Mesenchymal stem cell (in vitro differentiated cells and primary cell): ENCODE data around the gene SPATA9.

ENCODE experiments used
- DNase-seq: peaks from one replicate; pipeline ENCODE4 v3.0.0-alpha.2; 2013
- H2AFZ ChIP-seq: one replicate; pipeline ENCODE4 v1.6.1; 2013; ENCODE audit warnings: low read depth, mild to moderate bottlenecking, control low read depth, inconsistent platforms, low read length, moderate library complexity
- H2AK5ac ChIP-seq: 2 replicates; pipeline ENCODE4 v1.6.1; 2013; ENCODE audit warnings: low read length, moderate library complexity, mild to moderate bottlenecking, inconsistent platforms; ENCODE audit not compliant: severe bottlenecking
- H2BK120ac ChIP-seq: one replicate; pipeline ENCODE4 v1.6.1; 2013; ENCODE audit warnings: low read depth, mild to moderate bottlenecking, inconsistent platforms, low read length, moderate library complexity
- H2BK12ac ChIP-seq, 2 experiments: one replicate each; pipeline ENCODE4 v1.6.1; 2013; ENCODE audit warnings: inconsistent platforms in 2 of 2, low read length in 2 of 2, mild to moderate bottlenecking in 2 of 2, moderate library complexity in 2 of 2, control low read depth in 1 of 2
- H2BK15ac ChIP-seq: one replicate; pipeline ENCODE4 v1.6.1; 2013; ENCODE audit warnings: mild to moderate bottlenecking, low read depth, inconsistent platforms; ENCODE audit not compliant: poor library complexity, severe bottlenecking
- H2BK5ac ChIP-seq: 2 replicates; pipeline ENCODE4 v1.6.1; 2013; ENCODE audit warnings: low read depth, mild to moderate bottlenecking, low read length, control low read depth, inconsistent platforms; ENCODE audit not compliant: poor library complexity, severe bottlenecking
- H3K14ac ChIP-seq, 2 experiments: one replicate each; pipeline ENCODE4 v1.6.1; 2013; ENCODE audit warnings: inconsistent platforms in 2 of 2, low read length in 2 of 2, control low read depth in 1 of 2, mild to moderate bottlenecking in 1 of 2, moderate library complexity in 1 of 2
- H3K18ac ChIP-seq, 2 experiments: one replicate each; pipeline ENCODE4 v1.6.1; 2013; ENCODE audit warnings: inconsistent platforms in 2 of 2, low read length in 2 of 2, control low read depth in 1 of 2, low read depth in 1 of 2, mild to moderate bottlenecking in 1 of 2
- H3K23ac ChIP-seq, 2 experiments: one replicate each; pipeline ENCODE4 v1.6.1; 2013; ENCODE audit warnings: inconsistent platforms in 2 of 2, low read length in 2 of 2, mild to moderate bottlenecking in 2 of 2, moderate library complexity in 2 of 2, control low read depth in 1 of 2
- H3K27ac ChIP-seq: 2 replicates; pipeline ENCODE4 v1.5.1; 2013; ENCODE audit warnings: mild to moderate bottlenecking, moderate library complexity, low read length, control low read depth, inconsistent platforms; ENCODE audit not compliant: poor library complexity, severe bottlenecking
- H3K27me3 ChIP-seq, 2 experiments: 2 replicates each; pipeline versions ENCODE4 v1.6.1 to v1.7.0; 2013; ENCODE audit warnings: low read length in 2 of 2, mild to moderate bottlenecking in 2 of 2, moderate library complexity in 2 of 2, control low read depth in 1 of 2, inconsistent platforms in 1 of 2; ENCODE audit not compliant: control insufficient read depth in 1 of 2, insufficient read depth in 1 of 2
- H3K36me3 ChIP-seq, 2 experiments: 2 replicates each; pipeline versions ENCODE4 v1.6.1 to v1.7.0; 2013; ENCODE audit warnings: low read length in 2 of 2, control low read depth in 1 of 2, inconsistent platforms in 1 of 2, low read depth in 1 of 2, mild to moderate bottlenecking in 1 of 2; ENCODE audit not compliant: insufficient read depth in 2 of 2, control insufficient read depth in 1 of 2
- H3K4ac ChIP-seq, 2 experiments: one replicate each; pipeline ENCODE4 v1.6.1; 2013; ENCODE audit warnings: inconsistent platforms in 2 of 2, low read length in 2 of 2, mild to moderate bottlenecking in 2 of 2, moderate library complexity in 2 of 2, control low read depth in 1 of 2, low read depth in 1 of 2
- H3K4me1 ChIP-seq: 2 replicates; pipeline ENCODE4 v1.6.1; 2013; ENCODE audit warnings: low read depth, low read length, control low read depth; ENCODE audit not compliant: control insufficient read depth, insufficient read depth
- H3K4me2 ChIP-seq: 2 replicates; pipeline ENCODE4 v1.6.1; 2013; ENCODE audit warnings: low read length, mild to moderate bottlenecking, inconsistent platforms; ENCODE audit not compliant: poor library complexity, severe bottlenecking
- H3K4me3 ChIP-seq, 2 experiments: 2 replicates each; pipeline versions ENCODE4 v1.5.1 to v1.7.0; 2013; ENCODE audit warnings: low read length in 2 of 2, mild to moderate bottlenecking in 2 of 2, control low read depth in 1 of 2, low read depth in 1 of 2; ENCODE audit not compliant: insufficient read depth in 1 of 2
- H3K79me1 ChIP-seq: replicated peaks from 2 replicates; pipeline ENCODE4 v1.6.1; 2013; ENCODE audit warnings: mild to moderate bottlenecking, control low read depth, low read length, inconsistent platforms; ENCODE audit not compliant: poor library complexity, severe bottlenecking
- H3K9ac ChIP-seq: 2 replicates; pipeline ENCODE4 v1.7.0; 2013; ENCODE audit warnings: mild to moderate bottlenecking, low read length, moderate library complexity
- H3K9me3 ChIP-seq: 2 replicates; pipeline ENCODE4 v1.7.0; 2013; ENCODE audit warnings: mild to moderate bottlenecking, low read length; ENCODE audit not compliant: control insufficient read depth
- H4K8ac ChIP-seq: one replicate; pipeline ENCODE4 v1.6.1; 2013; ENCODE audit warnings: inconsistent platforms, mild to moderate bottlenecking, low read length, moderate library complexity
- H4K91ac ChIP-seq: one replicate; pipeline ENCODE4 v1.6.1; 2013; ENCODE audit warnings: mild to moderate bottlenecking, low read length, inconsistent platforms
- WGBS: methylation state at CpG from one replicate; pipeline ENCODE4 v1.1.7; 2013; ENCODE audit warnings: mixed read lengths; 5-methylcytosine and 5-hydroxymethylcytosine counted together

The SPATA9 gene

GRCh38 chr5:95686651-95687050 lies 3.9 kb upstream of the SPATA9 start:
- WGBS = 31% methylated on average over 2 of the region's 2 CpGs
- peak; percentile 39 for DNase-seq

DNA sequence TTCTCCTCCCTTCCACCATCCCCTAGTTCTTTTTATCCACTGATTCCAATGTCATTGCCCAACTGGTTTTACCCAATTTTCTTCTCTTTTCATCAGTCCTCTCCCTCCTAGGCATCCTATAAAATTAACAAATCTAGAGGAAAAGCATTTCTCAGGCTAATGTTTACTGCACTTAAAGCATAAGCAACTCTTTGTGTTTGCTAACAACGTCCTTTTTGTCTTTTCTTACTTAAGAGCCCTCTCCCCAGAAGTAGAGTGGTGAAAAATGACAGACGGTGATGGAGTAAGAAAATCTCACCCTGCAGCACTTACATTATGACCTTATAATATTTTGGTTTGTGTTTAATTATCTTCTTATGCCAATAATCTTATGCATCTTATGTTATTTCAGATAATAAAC lies 1.6 kb upstream of the SPATA9 start:
- no peak overlapping the region for H4K8ac ChIP-seq
- H3K18ac ChIP-seq = no peak overlapping the region
- H2AK5ac ChIP-seq = no peak overlapping the region
- H3K4me3 ChIP-seq = no peak overlapping the region
- H2AFZ ChIP-seq = no peak overlapping the region
- no peak overlapping the region for H2BK15ac ChIP-seq
- H3K9ac ChIP-seq = no peak overlapping the region
- no peak overlapping the region for H3K27ac ChIP-seq
- H3K23ac ChIP-seq = no peak overlapping the region
- H3K4ac ChIP-seq = no peak overlapping the region
- H3K36me3 ChIP-seq = no peaks in the 10 kb centered on the region
- no peak overlapping the region for H4K91ac ChIP-seq
- no peak overlapping the region for H3K14ac ChIP-seq
- H3K4me1 ChIP-seq = no peaks in the 10 kb centered on the region
- H3K27me3 ChIP-seq = no peaks in the 10 kb centered on the region
- DNase-seq = no peak
- H3K4me2 ChIP-seq = no peak overlapping the region
- no CpG with 5 or more reads among the region's 2 CpGs for WGBS
- no peak overlapping the region for H2BK12ac ChIP-seq
- H3K79me1 ChIP-seq = no peaks in the 10 kb centered on the region
- H3K9me3 ChIP-seq = no peaks in the 10 kb centered on the region
- H2BK5ac ChIP-seq = no peak overlapping the region
- H2BK120ac ChIP-seq = no peak overlapping the region

More at GRCh38 chr5:95686651-95687050, 3.9 kb upstream of the SPATA9 start:
- Histone ChIP-seq H2AK5ac (no peak overlapping the region), H2BK120ac (no peak overlapping the region), H3K23ac (no peak overlapping the region), H3K4me3 (no peak overlapping the region), H4K8ac (no peak overlapping the region), H3K9me3 (no peaks in the 10 kb centered on the region), H3K79me1 (no peaks in the 10 kb centered on the region), H3K14ac (no peak overlapping the region), H3K4ac (no peak overlapping the region), H3K27ac (no peak overlapping the region), H3K4me2 (no peak overlapping the region), H2BK5ac (no peak overlapping the region), H2BK15ac (no peak overlapping the region), H3K4me1 (no peaks in the 10 kb centered on the region), H2AFZ (no peak overlapping the region), H3K27me3 (no peaks in the 10 kb centered on the region), H4K91ac (no peak overlapping the region), H3K18ac (no peak overlapping the region), H2BK12ac (no peak overlapping the region), H3K36me3 (no peaks in the 10 kb centered on the region), H3K9ac (no peak overlapping the region)

- Histone ChIP-seq H3K4ac (peak overlapping the region in 1 of 2 experiments; percentile 11), H2AFZ (no peak overlapping the region), H3K18ac (peak overlapping the region; percentile 54 to 74), H3K4me2 (no peak overlapping the region), H4K8ac (no peak overlapping the region), H3K23ac (no peak overlapping the region), H3K9ac (no peak overlapping the region), H3K4me1 (no peaks in the 10 kb centered on the region), H2BK120ac (no peak overlapping the region), H2BK12ac (no peak overlapping the region), H3K9me3 (no peaks in the 10 kb centered on the region), H3K79me1 (no peaks in the 10 kb centered on the region), H2BK15ac (peak overlapping the region; percentile 28), H2AK5ac (no peak overlapping the region), H3K36me3 (no peaks in the 10 kb centered on the region), H3K14ac (peak overlapping the region in 1 of 2 experiments; percentile 51), H2BK5ac (no peak overlapping the region), H3K27ac (no peak overlapping the region), H3K27me3 (no peaks in the 10 kb centered on the region), H3K4me3 (no peak overlapping the region), H4K91ac (peak overlapping the region; percentile 80)
- peak; percentile 43 for DNase-seq
- WGBS = 69% methylated on average over 3 of the region's 3 CpGs
These were observed 9.7 kb downstream of the SPATA9 start for GRCh38 chr5:95673081-95673480.

DNA sequence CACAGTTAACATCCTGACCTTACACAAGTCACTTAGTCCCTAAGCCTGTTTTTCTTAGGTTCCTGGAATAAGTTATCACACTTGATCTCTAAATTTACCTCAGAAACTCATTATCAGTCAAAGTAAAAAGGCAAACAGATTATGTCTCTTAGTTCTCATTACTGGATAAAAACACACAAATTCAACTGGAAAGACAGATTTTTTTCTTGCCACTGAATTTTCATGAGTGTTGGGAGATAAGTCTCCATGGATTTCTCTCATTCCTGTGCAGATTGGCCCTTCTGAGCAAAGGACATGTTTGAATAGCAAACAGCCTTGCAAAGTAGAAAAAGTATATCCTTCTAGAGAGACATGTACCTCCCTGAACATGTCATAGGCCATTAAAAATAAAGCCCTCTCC lies 10.2 kb downstream of the SPATA9 start:
- no peak overlapping the region for H3K27ac ChIP-seq
- no peaks in the 10 kb centered on the region for H3K9me3 ChIP-seq

More for the DNA sequence above, 10.2 kb downstream of the SPATA9 start:
- H3K36me3 ChIP-seq = no peaks in the 10 kb centered on the region
- H4K8ac ChIP-seq = no peak overlapping the region
- no peaks in the 10 kb centered on the region for H3K27me3 ChIP-seq
- H2BK120ac ChIP-seq = peak overlapping the region; percentile 5
- H2BK15ac ChIP-seq = no peak overlapping the region
- H3K14ac ChIP-seq = no peak overlapping the region
- H2BK12ac ChIP-seq = no peak overlapping the region
- no peak overlapping the region for H2AFZ ChIP-seq
- no peak overlapping the region for H3K23ac ChIP-seq
- H2BK5ac ChIP-seq = no peak overlapping the region
- no peaks in the 10 kb centered on the region for H3K4me1 ChIP-seq
- H3K18ac ChIP-seq = no peak overlapping the region
- no peak overlapping the region for H2AK5ac ChIP-seq
- H3K79me1 ChIP-seq = no peaks in the 10 kb centered on the region
- H3K4ac ChIP-seq = no peak overlapping the region
- H3K4me2 ChIP-seq = no peak overlapping the region
- no peak overlapping the region for H3K9ac ChIP-seq
- no peak overlapping the region for H4K91ac ChIP-seq
- no peak overlapping the region for H3K4me3 ChIP-seq
- DNase-seq = no peak
